Small intestine (tissue), 7 donors: Measurements from ENCODE around the gene CRYL1. TPM values are rescaled to one million over a fixed set of nuclear protein-coding genes. Genes with fewer than 3 reads are reported as not detected.

Experiments used
- DNase-seq, 2 donors: peaks; one replicate each; pipeline versions ENCODE4 v3.0.0 to v3.0.0-alpha.2; 2013
- FAIRE-seq: peaks from 2 replicates; lab custom pipeline; 2012; peaks lifted over from hg19 to GRCh38; lab: Jason Lieb, UNC
- H3K27ac ChIP-seq, 3 donors: one replicate each; pipeline ENCODE4 v1.5.1; 2013; ENCODE audit warnings: low read length in 2 of 3, mild to moderate bottlenecking in 2 of 3, control low read depth in 1 of 3, inconsistent platforms in 1 of 3, low read depth in 1 of 3, moderate library complexity in 1 of 3
- H3K27me3 ChIP-seq, 3 donors: one replicate each; pipeline ENCODE4 v1.6.1; 2013; ENCODE audit warnings: low read length in 3 of 3, inconsistent platforms in 1 of 3; ENCODE audit not compliant: control insufficient read depth in 3 of 3, insufficient read depth in 3 of 3
- H3K36me3 ChIP-seq, 3 donors: one replicate each; pipeline ENCODE4 v1.6.1; 2013; ENCODE audit warnings: low read length in 3 of 3, inconsistent platforms in 1 of 3, low read depth in 1 of 3, mild to moderate bottlenecking in 1 of 3, moderate library complexity in 1 of 3; ENCODE audit not compliant: control insufficient read depth in 3 of 3, insufficient read depth in 2 of 3
- H3K4me1 ChIP-seq, 3 donors: one replicate each; pipeline ENCODE4 v1.6.1; 2013; ENCODE audit warnings: low read length in 2 of 3, inconsistent platforms in 1 of 3, low read depth in 1 of 3, mild to moderate bottlenecking in 1 of 3, moderate library complexity in 1 of 3; ENCODE audit not compliant: control insufficient read depth in 3 of 3, insufficient read depth in 2 of 3
- H3K4me3 ChIP-seq, 3 donors: one replicate each; pipeline ENCODE4 v1.5.1; 2013; ENCODE audit warnings: low read length in 3 of 3, control low read depth in 1 of 3, inconsistent platforms in 1 of 3, low read depth in 1 of 3, mild to moderate bottlenecking in 1 of 3, moderate library complexity in 1 of 3
- H3K9me3 ChIP-seq, 2 donors: one replicate each; pipeline ENCODE4 v1.6.1; 2013; ENCODE audit warnings: low read depth in 1 of 2, low read length in 1 of 2; ENCODE audit not compliant: control insufficient read depth in 2 of 2, insufficient read depth in 1 of 2
- WGBS, 3 donors: extraction: QIAGEN DNeasy Blood & Tissue Kit; methylation state at CpG; one replicate each; pipeline ENCODE4 v1.1.7; 2013; 5-methylcytosine and 5-hydroxymethylcytosine counted together
- polyA plus RNA-seq, 4 donors: library from polyadenylated mRNA; stranded (reverse) in 3 of 4; unstranded in 1 of 4; fragments of 200-250 nt in 3 of 4; fragments of 120-200 nt in 1 of 4; gene quantifications; one replicate each; pipeline versions ENCODE4 v1.2.1 to v1.2.3, GENCODE V29; 2013
- donor health status: healthy with polysubstance abuse.
- donor health status: control.
- donor health status: control.
- donor health status: Bipolar disorder and iron deficiency.
- donor health status: healthy.

CRYL1 gene
- polyA plus RNA-seq, 4 donors = 136 to 372 (median 263) TPM

GRCh38 chr13:20497006-20497775 is 28.5 kb downstream of the CRYL1 start:
- Histone ChIP-seq H3K4me3 (no peak overlapping the region), H3K27me3 (no peaks in the 10 kb centered on the region), H3K36me3 (peaks cover 0 to 29% (median 2%) of the 10 kb centered on the region in 3 donors), H3K9me3 (peaks cover 0 to 10% of the 10 kb centered on the region in 2 donors), H3K4me1 (peaks cover 0 to 7% (median 0%) of the 10 kb centered on the region in 3 donors), H3K27ac (no peak overlapping the region)
- DNase-seq = no peak
- no peak for FAIRE-seq
- 78 to 82% (median 81%) methylated on average over 10 of the region's 10 CpGs for WGBS, 3 donors

- H3K27ac ChIP-seq = peak overlapping the region in 1 of 3 donors; percentile 25
- H3K27me3 ChIP-seq = no peaks in the 10 kb centered on the region
- DNase-seq (peak; percentile 71 to 72), FAIRE-seq (no peak)
- H3K9me3 ChIP-seq = peaks cover 0 to 1% of the 10 kb centered on the region in 2 donors
- peaks cover 0 to 7% (median 0%) of the 10 kb centered on the region in 3 donors for H3K4me1 ChIP-seq
- 26 to 29% (median 28%) methylated on average over 14 of the region's 14 CpGs for WGBS, 3 donors
- H3K36me3 ChIP-seq = peaks cover 0 to 24% (median 0%) of the 10 kb centered on the region in 3 donors
- no peak overlapping the region for H3K4me3 ChIP-seq
Observed at GRCh38 chr13:20495087-20496023, 30.3 kb downstream of the CRYL1 start.

- H3K9me3 ChIP-seq = no peaks in the 10 kb centered on the region
- H3K27ac ChIP-seq = no peak overlapping the region
- DNase-seq = no peak
- no peaks in the 10 kb centered on the region for H3K27me3 ChIP-seq
- peaks cover 0 to 7% (median 0%) of the 10 kb centered on the region in 3 donors for H3K4me1 ChIP-seq
- peaks cover 0 to 28% (median 2%) of the 10 kb centered on the region in 3 donors for H3K36me3 ChIP-seq
- no peak overlapping the region for H3K4me3 ChIP-seq
- WGBS, 3 donors = 60 to 69% (median 63%) methylated on average over 8 of the region's 8 CpGs
- no peak for FAIRE-seq
Observed at GRCh38 chr13:20494656-20495055, 31.0 kb downstream of the CRYL1 start.

- Histone ChIP-seq H3K9me3 (no peaks in the 10 kb centered on the region), H3K36me3 (peaks cover 0 to 38% (median 5%) of the 10 kb centered on the region in 3 donors), H3K4me3 (no peak overlapping the region), H3K4me1 (peaks cover 0 to 7% (median 0%) of the 10 kb centered on the region in 3 donors), H3K27ac (no peak overlapping the region), H3K27me3 (no peaks in the 10 kb centered on the region)
- 62 to 71% (median 65%) methylated on average over 3 of the region's 3 CpGs for WGBS, 3 donors
- peak; percentile 29 to 38 for DNase-seq
- FAIRE-seq = no peak
Observed at GRCh38 chr13:20492641-20493040, 33.0 kb downstream of the CRYL1 start.

GRCh38 chr13:20491926-20492435 is 33.7 kb downstream of the CRYL1 start:
- Histone ChIP-seq H3K4me1 (peaks cover 0 to 7% (median 0%) of the 10 kb centered on the region in 3 donors), H3K27me3 (no peaks in the 10 kb centered on the region), H3K4me3 (no peak overlapping the region), H3K36me3 (peaks cover 0 to 41% (median 6%) of the 10 kb centered on the region in 3 donors), H3K9me3 (no peaks in the 10 kb centered on the region), H3K27ac (no peak overlapping the region)
- FAIRE-seq (no peak), DNase-seq (no peak)
- 49 to 65% (median 64%) methylated on average over 4 of the region's 4 CpGs for WGBS, 3 donors

- peak in 1 of 2 donors; percentile 56 for DNase-seq
- H3K36me3 ChIP-seq = peaks cover 0 to 42% (median 8%) of the 10 kb centered on the region in 3 donors
- no peaks in the 10 kb centered on the region for H3K4me1 ChIP-seq
- no peak overlapping the region for H3K4me3 ChIP-seq
- FAIRE-seq = no peak
- no peak overlapping the region for H3K27ac ChIP-seq
- WGBS, 3 donors = 35 to 95% (median 57%) methylated on average over 4 of the region's 4 CpGs
- H3K9me3 ChIP-seq = no peaks in the 10 kb centered on the region
- no peaks in the 10 kb centered on the region for H3K27me3 ChIP-seq
Observed at GRCh38 chr13:20489185-20489820, 36.4 kb downstream of the CRYL1 start.

- no peak overlapping the region for H3K4me3 ChIP-seq
- DNase-seq (no peak), FAIRE-seq (no peak)
- H3K4me1 ChIP-seq = peaks cover 0 to 3% (median 0%) of the 10 kb centered on the region in 3 donors
- H3K9me3 ChIP-seq = no peaks in the 10 kb centered on the region
- peaks cover 0 to 37% (median 8%) of the 10 kb centered on the region in 3 donors for H3K36me3 ChIP-seq
- no peak overlapping the region for H3K27ac ChIP-seq
- WGBS, 3 donors = 72 to 80% (median 79%) methylated on average over 3 of the region's 3 CpGs
- H3K27me3 ChIP-seq = no peaks in the 10 kb centered on the region
Observed at GRCh38 chr13:20487927-20488326, 37.7 kb downstream of the CRYL1 start.
